GM18508 (cell line): ENCODE data around the gene CHTF18.

Experiments used
- ATAC-seq: cut with Tn5 transposase; IDR thresholded peaks from one replicate; pipeline ENCODE4 v1.9.1; 2021; ENCODE audit warnings: moderate number of reproducible peaks; ENCODE audit not compliant: insufficient read depth, unreplicated experiment

Gene CHTF18

DNA sequence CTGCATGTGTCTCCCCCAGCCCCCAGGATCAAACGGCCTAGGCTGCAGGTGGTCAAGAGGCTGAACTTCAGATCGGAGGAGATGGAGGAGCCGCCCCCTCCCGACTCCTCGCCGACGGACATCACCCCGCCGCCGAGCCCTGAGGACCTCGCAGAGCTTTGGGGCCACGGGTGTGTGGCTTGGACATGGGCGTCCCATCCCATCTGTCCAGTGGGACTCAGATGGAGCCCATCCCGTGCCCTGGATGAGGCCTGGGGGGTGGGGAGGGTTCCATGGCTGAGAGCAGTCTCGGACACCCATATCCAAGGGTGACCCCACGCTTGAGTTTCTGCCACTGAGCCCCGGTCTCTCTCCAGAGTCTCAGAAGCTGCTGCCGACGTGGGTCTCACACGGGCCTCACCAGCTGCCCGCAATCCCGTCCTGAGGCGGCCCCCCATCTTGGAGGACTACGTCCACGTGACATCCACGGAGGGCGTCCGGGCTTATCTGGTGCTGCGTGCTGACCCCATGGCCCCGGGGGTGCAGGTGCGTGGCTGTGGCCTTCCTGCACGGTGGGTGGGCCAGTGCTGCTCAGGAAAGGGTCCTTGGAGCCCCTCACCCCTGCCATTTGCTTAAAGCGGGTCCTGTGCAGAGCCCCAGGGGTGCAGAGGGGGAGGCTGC lies 901 bp downstream of the CHTF18 start:
- no peak for ATAC-seq

DNA sequence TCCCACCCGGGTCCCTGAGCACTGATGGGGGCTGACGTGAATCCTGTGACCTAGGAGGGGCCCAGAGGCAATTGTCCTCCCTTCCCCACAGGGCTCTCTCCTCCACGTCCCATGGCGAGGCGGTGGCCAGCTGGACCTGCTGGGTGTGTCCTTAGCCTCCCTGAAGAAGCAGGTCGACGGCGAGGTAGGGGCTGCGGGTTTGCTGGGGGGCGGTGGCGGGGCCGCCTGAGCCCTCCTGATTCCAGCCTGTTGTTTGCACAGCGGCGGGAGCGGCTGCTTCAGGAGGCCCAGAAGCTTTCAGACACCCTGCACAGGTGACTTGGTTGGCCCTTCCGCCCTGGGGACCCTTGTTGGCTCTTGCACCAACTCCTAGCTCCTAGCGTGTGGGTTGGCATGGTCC lies 1.7 kb downstream of the CHTF18 start:
- no peak for ATAC-seq

DNA sequence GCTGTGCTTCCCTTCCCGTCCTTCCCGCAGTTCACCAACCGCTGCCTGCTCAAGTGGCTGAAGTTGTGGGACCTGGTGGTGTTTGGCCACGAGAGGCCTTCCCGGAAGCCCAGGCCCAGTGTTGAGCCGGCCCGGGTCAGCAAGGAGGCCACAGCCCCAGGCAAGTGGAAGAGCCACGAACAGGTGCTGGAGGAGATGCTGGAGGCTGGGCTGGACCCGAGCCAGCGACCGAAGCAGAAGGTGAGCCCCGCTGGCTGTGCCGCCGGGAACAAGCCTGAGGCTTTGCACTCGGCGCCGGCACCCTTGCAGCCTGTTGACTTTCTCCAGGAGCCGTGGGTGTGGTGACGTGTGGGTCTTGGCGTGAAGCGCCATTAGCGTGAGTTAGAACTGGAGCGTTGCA lies 2.7 kb downstream of the CHTF18 start:
- no peak for ATAC-seq

DNA sequence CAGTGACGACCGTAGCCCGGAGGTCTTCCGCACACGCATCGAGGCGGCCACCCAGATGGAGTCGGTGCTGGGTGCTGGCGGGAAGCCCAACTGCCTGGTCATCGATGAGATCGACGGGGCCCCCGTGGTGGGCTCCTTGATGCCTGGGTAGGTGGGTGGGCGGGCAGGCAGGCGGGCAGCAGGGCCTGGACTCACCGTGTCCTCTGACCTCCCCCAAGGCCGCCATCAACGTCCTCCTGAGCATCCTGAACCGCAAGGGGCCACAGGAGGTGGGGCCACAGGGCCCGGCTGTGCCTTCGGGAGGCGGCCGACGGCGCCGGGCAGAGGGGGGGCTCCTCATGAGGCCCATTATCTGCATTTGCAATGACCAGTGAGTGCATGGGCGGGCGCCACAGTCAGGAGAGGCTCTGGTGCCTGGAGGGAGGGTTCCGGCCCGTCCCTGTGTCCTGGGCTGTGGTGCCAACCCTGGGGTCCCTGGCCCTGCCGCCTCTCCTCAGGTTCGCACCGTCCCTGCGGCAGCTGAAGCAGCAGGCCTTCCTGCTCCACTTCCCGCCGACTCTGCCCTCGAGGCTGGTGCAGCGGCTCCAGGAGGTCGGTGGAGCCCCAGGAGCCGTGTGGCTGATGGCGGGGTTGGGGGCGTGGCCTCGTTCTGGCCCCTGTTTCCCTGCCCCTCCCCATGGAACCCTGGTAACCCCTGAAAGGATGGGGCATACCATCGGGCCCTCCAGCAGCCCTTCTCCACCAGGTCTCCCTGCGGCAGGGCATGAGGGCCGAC lies 4.0 kb downstream of the CHTF18 start:
- ATAC-seq: no peak

DNA sequence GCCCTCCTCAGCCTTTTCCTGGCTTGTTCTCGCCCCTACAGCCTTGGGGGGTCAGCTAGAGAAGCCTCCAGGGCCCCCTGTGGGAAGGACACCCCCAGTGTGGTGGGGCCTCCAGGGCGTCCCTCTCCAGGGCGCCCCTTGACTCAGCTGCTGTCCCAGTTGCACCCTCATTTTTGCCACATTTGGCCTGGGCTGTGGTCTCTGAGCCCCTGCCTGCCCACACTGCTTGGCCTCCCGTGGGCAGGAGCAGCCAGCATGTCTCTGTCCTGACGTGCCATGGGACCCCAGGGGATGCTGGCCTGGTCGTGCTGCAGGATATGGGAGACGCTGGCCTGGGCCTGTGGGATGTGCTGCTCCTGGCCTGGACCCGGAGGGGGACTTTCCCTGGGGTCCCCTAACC lies 5.0 kb downstream of the CHTF18 start:
- ATAC-seq: no peak

DNA sequence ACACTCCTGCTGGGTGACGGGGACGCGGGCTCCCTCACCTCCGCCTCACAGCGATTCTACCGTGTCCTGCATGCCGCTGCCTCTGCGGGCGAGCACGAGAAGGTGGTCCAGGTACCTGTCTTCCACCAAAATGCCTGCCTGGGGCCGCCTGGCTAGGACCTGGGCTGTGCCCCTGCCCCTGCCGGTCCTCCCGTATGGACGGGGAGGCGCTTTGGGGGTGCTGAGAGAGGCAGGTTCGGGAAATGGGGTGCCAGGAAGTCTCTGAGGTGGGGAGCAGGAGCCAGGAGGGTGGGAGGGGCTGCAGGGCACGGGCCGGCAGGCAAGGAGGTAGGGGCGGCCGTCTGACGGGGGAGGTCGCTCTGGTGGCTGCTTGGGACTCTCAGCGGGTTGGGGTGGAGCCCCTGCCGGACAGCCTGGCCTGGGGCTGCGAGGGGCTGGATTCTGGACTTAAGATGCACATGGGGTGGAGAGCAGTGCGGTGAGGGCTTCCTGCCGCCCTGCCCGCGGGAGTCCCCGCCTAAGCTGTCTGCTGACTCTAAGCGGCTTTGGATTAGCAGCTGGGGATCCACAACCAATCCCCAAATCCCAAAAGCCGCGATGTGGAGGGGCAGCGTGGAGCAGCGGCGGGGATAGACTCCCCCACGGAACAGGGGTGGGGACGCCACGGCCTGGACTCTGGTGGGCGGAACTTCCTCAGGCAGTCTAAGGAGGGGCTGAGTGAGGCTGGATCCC lies 5.8 kb downstream of the CHTF18 start:
- no peak for ATAC-seq

DNA sequence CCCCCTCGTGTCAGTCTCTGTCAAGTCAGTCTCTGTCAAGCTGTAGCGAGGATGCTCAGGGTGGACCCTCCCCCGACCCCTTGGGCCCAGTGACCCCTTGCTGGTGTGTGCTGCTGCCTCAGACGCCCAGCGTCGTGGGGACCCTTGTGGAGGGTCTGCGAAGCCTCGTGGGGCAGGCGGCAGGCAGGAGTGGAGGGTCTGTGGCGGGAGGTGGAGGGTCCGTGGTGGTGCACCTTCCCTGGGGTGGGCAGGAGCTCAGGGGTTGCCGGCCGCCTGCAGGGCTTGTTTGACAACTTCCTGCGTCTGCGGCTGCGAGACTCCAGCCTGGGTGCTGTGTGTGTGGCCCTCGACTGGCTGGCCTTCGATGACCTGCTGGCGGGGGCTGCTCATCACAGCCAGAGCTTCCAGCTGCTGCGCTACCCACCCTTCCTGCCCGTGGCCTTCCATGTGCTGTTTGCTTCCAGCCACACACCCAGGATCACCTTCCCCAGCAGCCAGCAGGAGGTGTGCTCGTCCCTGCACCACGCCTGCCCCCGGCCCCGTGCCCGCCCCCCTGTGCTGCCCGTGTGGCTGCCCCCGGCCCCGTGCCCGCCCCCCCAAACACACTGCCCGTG lies 6.5 kb downstream of the CHTF18 start:
- ATAC-seq: no peak

DNA sequence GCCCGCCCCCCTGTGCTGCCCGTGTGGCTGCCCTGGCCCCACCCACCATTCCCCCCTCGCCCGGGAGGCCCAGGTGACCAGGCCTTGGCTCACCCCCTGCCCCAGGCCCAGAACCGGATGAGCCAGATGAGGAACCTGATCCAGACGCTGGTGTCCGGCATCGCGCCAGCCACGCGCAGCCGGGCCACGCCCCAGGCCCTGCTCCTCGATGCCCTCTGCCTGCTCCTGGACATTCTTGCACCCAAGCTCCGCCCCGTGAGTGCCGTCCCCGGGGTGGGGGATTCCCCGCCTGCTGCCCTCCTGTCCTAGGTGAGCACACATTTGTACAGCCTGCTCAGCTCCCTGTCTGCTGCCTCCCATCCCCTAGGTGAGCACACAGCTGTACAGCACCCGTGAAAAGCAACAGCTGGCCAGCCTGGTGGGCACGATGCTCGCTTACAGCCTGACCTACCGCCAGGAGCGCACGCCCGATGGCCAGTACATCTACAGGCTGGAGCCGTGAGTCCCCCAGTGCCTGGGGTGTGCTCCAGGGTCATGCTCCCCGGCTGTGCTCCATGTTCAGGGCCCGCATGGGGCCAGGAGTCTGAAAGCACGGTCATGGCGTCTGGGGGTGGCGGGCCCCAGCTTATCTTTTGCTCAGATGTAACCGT lies 7.3 kb downstream of the CHTF18 start:
- no peak for ATAC-seq

DNA sequence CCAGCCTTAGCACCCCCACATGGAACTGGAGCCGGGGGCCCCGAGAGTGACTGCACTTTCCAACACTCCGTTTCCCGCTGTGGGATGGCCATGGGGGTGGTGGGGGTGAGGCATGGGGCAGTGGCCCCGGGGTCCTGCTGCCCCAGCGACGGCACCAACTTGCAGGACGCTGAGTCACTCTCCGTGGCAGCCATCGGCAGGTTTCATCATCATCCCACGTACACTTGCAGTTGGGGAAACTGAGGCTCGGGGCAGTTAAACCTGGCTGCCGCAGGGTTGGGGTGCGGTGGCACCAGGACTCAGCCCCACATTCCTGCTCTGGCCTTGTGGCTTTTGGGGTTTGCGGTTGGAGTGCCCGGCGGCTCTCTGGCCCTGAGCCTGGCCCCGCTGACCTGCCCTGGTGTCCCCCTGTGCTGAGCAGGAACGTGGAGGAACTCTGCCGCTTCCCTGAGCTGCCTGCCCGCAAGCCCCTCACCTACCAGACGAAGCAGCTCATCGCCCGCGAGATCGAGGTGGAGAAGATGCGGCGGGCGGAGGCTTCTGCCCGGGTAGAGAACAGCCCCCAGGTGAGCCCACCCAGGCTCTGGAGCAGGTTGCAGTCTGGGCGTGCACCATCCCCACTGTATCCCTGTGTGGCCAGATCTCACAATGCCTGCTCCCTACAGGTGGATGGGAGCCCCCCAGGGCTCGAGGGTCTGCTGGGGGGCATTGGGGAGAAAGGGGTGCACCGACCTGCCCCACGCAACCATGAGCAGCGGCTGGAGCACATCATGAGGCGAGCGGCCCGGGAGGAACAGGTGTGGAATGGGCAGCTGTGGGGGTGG lies 8.1 kb downstream of the CHTF18 start:
- no peak for ATAC-seq

DNA sequence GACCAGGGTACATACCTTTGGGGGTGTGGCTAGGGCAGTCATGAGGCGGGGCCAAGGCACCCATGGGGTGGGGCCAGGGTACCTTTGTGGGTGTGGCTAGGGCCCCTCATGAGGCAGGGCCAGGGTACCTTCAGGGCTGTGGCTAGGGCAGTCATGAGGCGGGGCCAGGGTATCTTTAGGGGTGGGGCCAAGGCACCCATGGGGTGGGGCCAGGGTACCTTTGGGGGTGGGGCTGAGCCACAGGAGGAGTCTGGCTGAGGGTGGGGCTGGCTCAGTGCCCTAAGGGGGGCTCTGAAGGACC lies 8.7 kb downstream of the CHTF18 start:
- no peak for ATAC-seq

DNA sequence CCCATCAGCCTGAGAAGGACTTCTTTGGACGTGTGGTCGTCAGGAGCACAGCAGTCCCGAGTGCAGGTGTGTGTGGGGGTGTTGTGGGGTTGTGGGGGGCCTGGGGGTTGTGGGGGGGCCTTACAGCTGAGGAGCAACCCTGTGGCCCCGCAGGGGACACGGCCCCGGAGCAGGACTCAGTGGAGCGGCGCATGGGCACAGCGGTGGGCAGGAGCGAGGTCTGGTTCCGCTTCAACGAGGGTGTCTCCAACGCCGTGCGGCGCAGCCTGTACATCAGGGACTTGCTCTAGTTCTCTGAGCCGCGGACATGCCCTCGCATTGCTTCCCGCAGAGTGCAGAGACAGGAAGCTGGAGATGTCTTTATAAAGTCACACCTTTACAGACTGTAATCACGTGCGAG lies 9.3 kb downstream of the CHTF18 start:
- no peak for ATAC-seq

DNA sequence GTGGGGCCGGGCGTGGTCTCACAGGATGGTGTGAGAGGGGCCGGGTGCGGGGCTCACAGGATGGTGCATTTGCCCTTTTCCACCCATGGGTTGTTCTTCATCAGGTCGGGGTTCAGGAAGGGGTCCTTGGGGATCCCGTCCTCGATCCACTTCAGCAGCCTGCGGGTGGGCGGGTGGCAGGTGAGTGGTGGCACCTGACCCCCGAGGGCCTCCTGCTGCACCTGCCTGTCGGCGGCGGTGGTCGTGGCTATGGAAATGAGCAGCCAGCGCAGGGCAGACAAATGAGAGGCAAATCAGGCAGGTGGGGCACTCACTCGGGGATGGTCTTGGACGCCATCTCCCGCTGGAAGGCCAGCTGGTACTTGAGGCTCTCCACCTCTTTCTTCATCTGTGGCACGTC lies 10.2 kb downstream of the CHTF18 start:
- ATAC-seq: no peak

DNA sequence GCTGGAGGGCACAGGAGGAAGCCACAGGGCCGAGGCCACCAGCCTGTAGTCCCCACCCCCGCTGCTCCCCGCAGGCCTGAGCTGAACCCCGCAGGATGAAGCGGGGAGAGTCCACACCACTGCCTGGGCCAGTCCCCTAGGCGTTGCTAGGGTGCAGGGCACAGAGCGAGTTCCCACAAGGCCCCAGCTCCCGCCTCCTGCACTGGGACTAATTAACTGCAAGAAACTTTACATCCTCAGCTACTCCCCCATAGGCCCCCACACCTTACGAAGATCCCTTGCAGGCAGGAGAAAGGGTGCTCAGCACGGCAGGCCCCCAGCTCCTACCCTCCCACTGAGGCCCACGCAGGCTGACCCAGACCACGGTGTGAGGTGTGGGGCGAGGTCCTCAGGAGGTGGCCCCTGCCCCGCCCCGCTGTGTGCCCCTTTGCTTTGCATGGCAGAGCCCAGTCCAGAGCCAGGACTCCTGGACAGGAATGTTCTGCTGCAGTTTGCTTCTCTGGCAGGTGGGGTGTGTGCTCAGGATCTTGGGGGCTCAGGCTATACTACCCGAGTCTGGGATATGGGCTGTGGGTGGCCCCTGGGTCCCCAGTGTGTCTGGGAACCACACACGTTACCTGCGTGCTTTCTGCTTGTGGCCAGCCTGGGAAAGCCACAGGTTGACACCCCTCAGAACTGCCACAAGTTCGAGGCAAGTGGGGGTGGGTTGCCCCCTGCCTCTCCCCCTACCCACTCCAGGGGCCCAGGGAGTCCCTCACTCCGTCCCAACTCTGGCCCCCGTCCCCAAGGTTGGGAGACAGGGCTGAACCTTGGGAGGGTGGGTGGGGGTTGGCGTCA lies 10.9 kb downstream of the CHTF18 start:
- ATAC-seq: no peak

DNA sequence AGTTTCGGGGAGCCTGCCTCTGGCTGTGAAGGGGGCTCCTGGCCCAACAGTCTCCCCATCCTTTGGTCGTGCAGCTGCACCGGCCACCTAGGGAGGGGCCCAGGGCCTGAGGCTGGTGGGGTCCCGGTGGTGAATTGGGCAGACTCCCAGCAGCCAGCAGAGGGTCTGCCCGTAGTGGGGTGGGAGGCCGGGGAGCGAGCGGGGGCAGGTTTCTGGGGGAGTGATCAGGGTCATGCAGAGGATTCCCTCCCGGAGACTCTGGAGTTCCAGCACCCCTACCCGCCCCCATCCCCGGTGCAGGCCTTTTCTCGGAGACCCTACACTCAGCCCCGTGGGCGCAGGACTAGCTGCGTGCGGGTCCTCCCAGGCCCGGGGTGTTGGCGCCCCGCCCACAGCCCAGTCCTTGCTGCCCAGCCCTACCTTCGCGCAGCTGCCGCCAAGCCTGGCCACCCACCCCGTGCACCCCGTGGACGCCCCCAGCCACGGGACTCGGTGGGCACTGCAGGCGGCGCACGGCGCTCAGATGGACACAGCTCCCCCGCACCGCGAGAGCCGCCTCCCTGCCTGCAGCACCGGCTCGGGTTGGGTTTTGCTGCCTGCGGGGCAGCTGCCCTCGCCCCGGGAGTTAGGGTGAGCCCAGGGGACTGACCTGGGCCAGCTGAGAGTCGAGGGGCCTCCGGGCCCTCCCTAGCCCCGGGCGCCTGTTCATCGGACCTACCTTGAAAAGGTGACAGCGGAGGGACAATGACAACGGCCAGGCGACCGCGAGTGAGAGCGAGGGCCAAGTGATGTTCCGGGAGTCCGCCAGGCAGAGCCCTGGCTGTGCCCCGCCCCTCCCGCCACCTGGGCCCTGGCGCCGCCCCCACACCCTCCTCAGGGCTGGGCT lies 11.8 kb downstream of the CHTF18 start, which contains the start of gene GNG13:
Gene GNG13 (minus strand): TSS at position 787 of the 886 bp plus-strand sequence. CDS start 1,657 bp downstream, outside the sequence.
- ATAC-seq: no peak

DNA sequence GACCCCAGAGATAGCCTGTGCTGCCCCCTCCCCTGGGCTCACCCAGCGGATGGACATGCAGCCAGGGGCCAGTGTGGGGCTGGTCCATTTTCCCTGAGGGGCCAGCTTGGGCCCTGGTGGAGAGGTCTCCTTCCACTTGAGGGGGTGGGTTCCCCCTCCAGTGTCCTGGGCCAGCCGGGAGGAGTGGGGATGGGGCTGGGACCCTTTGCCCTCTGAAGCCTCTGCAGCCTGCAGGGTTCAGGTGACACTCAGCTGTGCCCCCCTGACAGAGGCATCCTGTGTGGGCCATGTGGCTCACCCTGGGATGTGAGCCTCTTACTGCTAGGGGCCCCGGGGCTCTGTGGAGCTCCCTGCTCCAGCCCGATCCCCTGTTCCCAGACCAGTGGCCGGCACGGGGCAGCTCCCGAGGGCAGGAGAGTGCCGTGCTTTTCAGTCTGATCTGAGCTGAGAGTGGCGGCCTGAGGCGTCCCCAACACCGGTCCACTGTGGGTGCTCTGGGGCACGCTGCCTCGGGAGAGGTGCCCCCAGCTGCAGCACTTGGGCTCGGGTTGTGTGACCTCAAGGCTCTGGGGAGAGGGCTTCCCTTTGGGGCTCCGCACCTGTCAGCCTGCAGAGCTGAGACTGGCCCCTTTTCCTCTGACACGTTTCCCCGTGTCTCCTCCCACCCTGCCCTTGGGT lies 12.6 kb downstream of the CHTF18 start:
- no peak for ATAC-seq

DNA sequence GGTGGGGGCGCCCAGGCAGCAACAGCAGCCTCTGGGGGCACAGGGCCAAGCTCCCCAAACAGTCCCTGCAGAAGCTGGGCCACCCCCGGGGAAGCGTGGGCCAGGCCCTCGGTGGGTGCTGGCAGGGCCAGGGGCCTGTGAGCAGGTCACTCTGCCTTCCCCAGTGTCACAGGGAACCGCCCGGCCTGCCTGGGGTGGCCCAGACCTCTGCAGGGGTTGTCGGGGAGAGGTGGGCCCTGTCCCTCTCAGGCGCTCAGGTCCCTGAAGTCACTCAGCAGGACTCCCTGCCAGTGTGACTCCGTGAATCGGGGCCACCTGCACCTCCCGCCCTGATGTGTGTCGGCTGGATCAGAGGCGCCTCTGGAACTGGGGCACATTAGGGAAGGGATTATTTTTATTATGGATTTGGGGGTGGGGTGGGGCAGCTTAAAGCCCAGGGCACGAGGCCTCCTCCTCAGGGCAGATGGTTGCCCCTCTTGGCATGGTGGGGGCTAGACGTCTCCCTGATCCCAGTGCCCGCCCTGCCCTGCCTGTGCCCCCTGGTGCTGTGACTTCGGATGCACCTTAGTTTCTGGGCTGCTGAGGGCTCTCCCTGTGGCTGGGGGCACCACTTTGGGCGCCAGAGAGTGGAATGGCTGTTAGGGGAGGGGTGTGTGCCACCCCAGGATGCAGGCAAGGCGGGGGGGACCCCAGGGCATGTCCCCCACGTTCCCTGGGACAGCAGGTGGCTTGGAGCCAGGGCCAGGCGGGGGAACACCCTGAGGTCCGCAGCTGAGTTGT lies 13.4 kb downstream of the CHTF18 start:
- no peak for ATAC-seq

DNA sequence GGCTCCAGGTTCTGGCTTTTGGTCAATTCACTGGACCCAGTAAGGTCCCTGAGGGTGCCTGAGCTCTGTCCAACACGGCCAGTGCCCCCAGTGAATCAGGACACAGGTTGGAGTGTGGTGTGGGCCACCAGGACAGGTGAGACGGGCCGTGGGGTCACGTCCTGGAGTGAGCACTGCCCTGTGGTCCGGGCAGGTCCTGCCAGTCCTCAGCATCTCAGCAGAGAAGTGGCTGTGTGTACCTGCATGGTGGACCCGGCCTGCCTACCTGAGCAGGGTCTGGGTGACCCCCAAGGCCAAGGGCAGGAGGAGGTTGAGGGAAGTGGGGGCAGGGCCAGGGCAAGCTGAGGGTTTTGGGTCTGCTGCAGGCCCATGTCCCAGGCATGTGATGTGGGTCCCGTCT lies 14.0 kb downstream of the CHTF18 start:
- ATAC-seq: no peak
